ENCODE results near the gene GP2. TPM values are rescaled to one million over a fixed set of nuclear protein-coding genes. Genes with fewer than 3 reads are reported as not detected.

The GP2 gene
- total and polyA plus RNA-seq, 2 of the 4 experiments (the other 2 are of a cell fraction), result not detected

GRCh38 chr16:20263138-20263855, 64.0 kb downstream of the GP2 start:
- H2AFZ ChIP-seq (replicated peaks; ENCODE audit: low read length, poor library complexity), result no peak overlapping the region
- H2AK9ac ChIP-seq (replicated peaks; ENCODE audit: low read depth, low read length, poor library complexity), result no peak overlapping the region
- H3K23ac ChIP-seq (ENCODE audit: low read depth, low read length), result no peak overlapping the region
- no peaks in the 10 kb centered on the region for H3K9me1 ChIP-seq (ENCODE audit: insufficient read depth, low read length)
- H2BK120ac ChIP-seq (ENCODE audit: low read depth, low read length), result no peak overlapping the region
- no peaks in the 10 kb centered on the region for H3K79me1 ChIP-seq (ENCODE audit: low read depth in 1 of 2, low read length in 2 of 2)
- no peak overlapping the region for H3K14ac ChIP-seq (replicated peaks; ENCODE audit: low read depth, low read length)
- BruUV-seq (replicated peaks), result no TSS peak
- H3K4me1 ChIP-seq (ENCODE audit: control insufficient read depth, insufficient read depth, low read length), result no peaks in the 10 kb centered on the region
- no peak overlapping the region for H2BK5ac ChIP-seq (ENCODE audit: low read depth, low read length, poor library complexity, severe bottlenecking)
- CTCF ChIA-PET, result no interaction called here
- H4K5ac ChIP-seq (ENCODE audit: low read depth, low read length), result no peak overlapping the region
- WGBS, 2 experiments (ENCODE audit: extremely low coverage in 2 of 2, insufficient read length in 1 of 2), result no CpG with 5 or more reads among the region's 12 CpGs
- POLR2A ChIA-PET (ENCODE audit: unreplicated experiment), result interaction anchor here (0.6 kb wide), 1 partner anchor 48 kb away, joined by 4 read pairs; no protein-coding TSS in a partner anchor
- no peak overlapping the region for H3K4ac ChIP-seq (ENCODE audit: low read depth, low read length)
- H4K8ac ChIP-seq (ENCODE audit: low read depth in 2 of 2, low read length in 2 of 2), result no peak overlapping the region
- intact Hi-C loops (cut with micrococcal nuclease) (no loop called here), in situ Hi-C loops (cut with MboI; ENCODE audit: low sequenced_read_pairs) (no loop called here), dilution Hi-C loops (cut with HindIII; ENCODE audit: low sequenced_read_pairs, unreplicated experiment) (no loop called here)
- no peak overlapping the region for H3K56ac ChIP-seq (ENCODE audit: extremely low read depth, insufficient read depth, low read length)
- H3K4me3 ChIP-seq (ENCODE audit: insufficient read depth, low read depth, low read length), result no peak overlapping the region
- TF ChIP-seq MAFK (IDR thresholded peaks at IDR 0.05; ENCODE audit: low read depth, low read length), result no peak
- no peak for TF ChIP-seq SMC3 (IDR thresholded peaks at IDR 0.05; ENCODE audit: low read depth, low read length)
- TF ChIP-seq CEBPB (IDR thresholded peaks at IDR 0.05; ENCODE audit: low read depth, low read length), result no peak
- no peak for TF ChIP-seq NFE2L2 (IDR thresholded peaks at IDR 0.05; ENCODE audit: low read depth, low read length)
- no peak for TF ChIP-seq CHD1 (IDR thresholded peaks at IDR 0.05; ENCODE audit: low read depth, low read length)
- TF ChIP-seq ELK1 (IDR thresholded peaks at IDR 0.05; ENCODE audit: borderline replicate concordance, low read depth, low read length), result no peak
- TF ChIP-seq RCOR1 (IDR thresholded peaks at IDR 0.05; ENCODE audit: insufficient replicate concordance, low read length), result no peak
- TF ChIP-seq BHLHE40 (IDR thresholded peaks at IDR 0.05; ENCODE audit: low read depth, low read length), result no peak
- no peak for TF ChIP-seq POLR2A (IDR thresholded peaks at IDR 0.05; ENCODE audit: low read depth, low read length)
- no peak for TF ChIP-seq MAZ (IDR thresholded peaks at IDR 0.05; ENCODE audit: borderline replicate concordance, low read depth, low read length)
- TF ChIP-seq USF2 (IDR thresholded peaks at IDR 0.05; ENCODE audit: low read depth, low read length), result no peak
- TF ChIP-seq CTCF (conservative IDR thresholded peaks at IDR 0.05; ENCODE audit: low read depth, low read length), result no peak
- TF ChIP-seq MXI1 (IDR thresholded peaks at IDR 0.05; ENCODE audit: borderline replicate concordance, low read depth, low read length), result no peak
- no peak for TF ChIP-seq RAD21 (IDR thresholded peaks at IDR 0.05; ENCODE audit: low read length)
- peaks cover 14% of the 10 kb centered on the region; the same call in 1 of the 2 replicates for H3K9me3 ChIP-seq (ENCODE audit: control insufficient read depth, insufficient read depth, low read length)
- H3K18ac ChIP-seq (ENCODE audit: low read depth, low read length), result no peak overlapping the region
- ATAC-seq (ENCODE audit: low read depth) (no peak), DNase-seq (no peak)
- no peaks in the 10 kb centered on the region for H3K27me3 ChIP-seq (ENCODE audit: control insufficient read depth, insufficient read depth, low read length)
- H3K27ac ChIP-seq (ENCODE audit: insufficient read depth, low read length), result no peak overlapping the region
- H2BK15ac ChIP-seq (ENCODE audit: low read depth, low read length), result no peak overlapping the region
- H2AK5ac ChIP-seq (ENCODE audit: low read depth, low read length), result no peak overlapping the region
- H2BK20ac ChIP-seq (ENCODE audit: low read depth, low read length), result no peak overlapping the region
- H4K91ac ChIP-seq (ENCODE audit: insufficient read depth, low read depth, low read length), result no peak overlapping the region
- H3K4me2 ChIP-seq (ENCODE audit: low read depth, low read length), result no peak overlapping the region
- no peak overlapping the region for H3K9ac ChIP-seq (ENCODE audit: low read depth, low read length)
- no peaks in the 10 kb centered on the region for H4K20me1 ChIP-seq (ENCODE audit: insufficient read depth, low read length)
- no peaks in the 10 kb centered on the region for H3K36me3 ChIP-seq (ENCODE audit: control insufficient read depth, insufficient read depth, low read length)
